Suprapubic skin (tissue), 4 donors: ENCODE results near the gene GRID1. TPM values are rescaled to one million over a fixed set of nuclear protein-coding genes. Genes with fewer than 3 reads are reported as not detected.
"Not testable (repeated sequence)": the region's sequence is repeated elsewhere in the genome, so short reads cannot be mapped to it uniquely, and the experiment has no call there.

ENCODE experiments used
- DNase-seq, 2 donors: peaks; one replicate each; pipeline ENCODE4 v3.0.0-alpha.2; 2019; ENCODE audit warnings: low spot score in 2 of 2
- H3K27ac ChIP-seq: fragments of 200-600 bp; sonication (generic); one replicate; pipeline ENCODE4 v1.5.1; 2019
- H3K27me3 ChIP-seq: fragments of 200-600 bp; sonication (generic); one replicate; pipeline ENCODE4 v1.5.1; 2019
- H3K36me3 ChIP-seq: fragments of 200-600 bp; sonication (generic); one replicate; pipeline ENCODE4 v1.5.1; 2019
- H3K4me1 ChIP-seq: fragments of 200-600 bp; sonication (generic); one replicate; pipeline ENCODE4 v1.5.1; 2019
- H3K4me3 ChIP-seq: fragments of 200-600 bp; sonication (generic); one replicate; pipeline ENCODE4 v1.5.1; 2019; ENCODE audit warnings: mild to moderate bottlenecking
- H3K9me3 ChIP-seq: fragments of 200-600 bp; sonication (generic); one replicate; pipeline ENCODE4 v1.5.1; 2019
- EP300 ChIP-seq: sonication (generic); formaldehyde crosslinking; IDR thresholded peaks from one replicate; pipeline ENCODE4 v1.6.1; 2017; ENCODE audit warnings: antibody characterized with exemption
- POLR2A ChIP-seq, 2 donors: fragments of 450-650 bp; IDR thresholded peaks; one replicate each; pipeline ENCODE4 v1.6.1; 2017; ENCODE audit warnings: antibody characterized with exemption in 2 of 2, mild to moderate bottlenecking in 2 of 2, moderate library complexity in 2 of 2
- POLR2AphosphoS5 ChIP-seq, 3 donors: sonication (generic); formaldehyde crosslinking; IDR thresholded peaks; one replicate each; pipeline ENCODE4 v1.6.1; 2017; ENCODE audit warnings: antibody characterized with exemption in 3 of 3
- WGBS: methylation state at CpG from one replicate; pipeline ENCODE4 v1.1.5; 2018; 5-methylcytosine and 5-hydroxymethylcytosine counted together
- total RNA-seq, 4 donors: library from RNA; depleted of rRNA; stranded (reverse); fragments of >200 nt; gene quantifications; one replicate each; pipeline ENCODE4 v1.1.0, GENCODE V29; 2016
- TF ChIP-seq, protein P1 (sequence below), 2 donors: fragments of 200-600 bp in 1 of 2; fragments of 450-650 bp in 1 of 2; sonication (generic) in 1 of 2; IDR thresholded peaks; one replicate each; pipeline ENCODE4 v1.5.1; 2016 to 2019; ENCODE audit warnings: antibody characterized with exemption in 2 of 2, mild to moderate bottlenecking in 1 of 2, moderate library complexity in 1 of 2

Gene GRID1
- total RNA-seq, 4 donors from 2014 or later: 1.8 to 3.1 (median 2.4) TPM

DNA sequence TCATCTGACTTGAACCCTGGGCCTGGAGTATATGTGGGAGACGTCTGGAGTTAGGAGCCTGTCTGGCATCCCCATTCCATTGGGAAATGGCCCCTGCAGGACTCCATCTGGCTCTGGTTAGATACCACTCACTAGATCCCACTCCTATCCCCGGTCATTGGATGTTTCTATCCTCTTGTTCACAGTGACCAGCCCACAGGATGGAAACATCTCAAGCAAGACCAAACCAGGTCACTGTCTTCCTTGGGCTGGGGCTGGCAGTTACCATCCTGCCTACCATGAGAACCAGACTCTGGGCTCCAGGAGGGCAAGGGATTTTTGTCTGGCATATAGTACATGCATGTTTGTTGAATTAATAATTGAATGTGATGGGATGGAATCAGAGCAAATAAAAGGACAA, 415.7 kb downstream of the GRID1 start:
- no peaks in the 10 kb centered on the region for H3K36me3 ChIP-seq
- H3K9me3 ChIP-seq: no peaks in the 10 kb centered on the region
- H3K4me1 ChIP-seq: no peaks in the 10 kb centered on the region
- TF ChIP-seq POLR2AphosphoS5 (IDR thresholded peaks at IDR 0.05): no peak
- TF ChIP-seq POLR2A (IDR thresholded peaks at IDR 0.05): no peak
- TF ChIP-seq, protein P1, sequence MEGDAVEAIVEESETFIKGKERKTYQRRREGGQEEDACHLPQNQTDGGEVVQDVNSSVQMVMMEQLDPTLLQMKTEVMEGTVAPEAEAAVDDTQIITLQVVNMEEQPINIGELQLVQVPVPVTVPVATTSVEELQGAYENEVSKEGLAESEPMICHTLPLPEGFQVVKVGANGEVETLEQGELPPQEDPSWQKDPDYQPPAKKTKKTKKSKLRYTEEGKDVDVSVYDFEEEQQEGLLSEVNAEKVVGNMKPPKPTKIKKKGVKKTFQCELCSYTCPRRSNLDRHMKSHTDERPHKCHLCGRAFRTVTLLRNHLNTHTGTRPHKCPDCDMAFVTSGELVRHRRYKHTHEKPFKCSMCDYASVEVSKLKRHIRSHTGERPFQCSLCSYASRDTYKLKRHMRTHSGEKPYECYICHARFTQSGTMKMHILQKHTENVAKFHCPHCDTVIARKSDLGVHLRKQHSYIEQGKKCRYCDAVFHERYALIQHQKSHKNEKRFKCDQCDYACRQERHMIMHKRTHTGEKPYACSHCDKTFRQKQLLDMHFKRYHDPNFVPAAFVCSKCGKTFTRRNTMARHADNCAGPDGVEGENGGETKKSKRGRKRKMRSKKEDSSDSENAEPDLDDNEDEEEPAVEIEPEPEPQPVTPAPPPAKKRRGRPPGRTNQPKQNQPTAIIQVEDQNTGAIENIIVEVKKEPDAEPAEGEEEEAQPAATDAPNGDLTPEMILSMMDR (IDR thresholded peaks at IDR 0.05): no peak
- TF ChIP-seq EP300: no peak
- H3K4me3 ChIP-seq: no peak overlapping the region
- H3K27ac ChIP-seq: no peak overlapping the region
- H3K27me3 ChIP-seq: no peaks in the 10 kb centered on the region
- no peak for DNase-seq
- WGBS: 56% methylated on average over 2 of the region's 2 CpGs

DNA sequence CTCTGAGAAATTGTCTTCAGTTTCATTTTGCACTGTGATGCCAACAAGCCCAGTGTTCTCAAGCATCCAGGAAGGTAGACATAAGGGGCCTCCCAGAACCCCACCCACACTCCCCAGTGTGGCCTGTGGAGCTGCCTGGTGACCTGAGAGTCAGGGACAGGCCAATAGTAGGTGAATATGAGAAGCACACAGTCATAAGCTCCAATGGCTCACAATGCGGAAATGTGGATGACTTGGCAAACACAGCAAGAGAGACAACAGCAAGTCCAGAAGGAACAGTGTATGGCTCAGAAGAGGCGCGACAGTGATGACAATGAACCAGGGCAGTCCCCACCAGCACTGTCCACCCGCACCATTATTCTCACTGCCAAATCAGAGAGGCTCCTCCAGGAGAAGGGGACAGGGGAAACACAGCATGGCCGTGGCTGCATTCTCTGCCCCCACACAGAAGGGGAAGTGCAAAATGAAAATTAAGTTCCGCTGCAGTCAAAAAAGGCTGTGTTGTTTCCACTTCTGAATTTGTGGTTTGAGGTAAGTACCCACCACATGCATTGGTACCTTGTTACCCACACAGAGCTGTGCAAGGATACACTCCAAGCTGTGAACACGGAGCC, 419.8 kb downstream of the GRID1 start:
- no peak for DNase-seq
- 81% methylated on average over 7 of the region's 7 CpGs for WGBS
- TF ChIP-seq POLR2AphosphoS5 (IDR thresholded peaks at IDR 0.05) (no peak), EP300 (no peak), POLR2A (IDR thresholded peaks at IDR 0.05) (no peak)
- TF ChIP-seq, protein P1 (IDR thresholded peaks at IDR 0.05): no peak

DNA sequence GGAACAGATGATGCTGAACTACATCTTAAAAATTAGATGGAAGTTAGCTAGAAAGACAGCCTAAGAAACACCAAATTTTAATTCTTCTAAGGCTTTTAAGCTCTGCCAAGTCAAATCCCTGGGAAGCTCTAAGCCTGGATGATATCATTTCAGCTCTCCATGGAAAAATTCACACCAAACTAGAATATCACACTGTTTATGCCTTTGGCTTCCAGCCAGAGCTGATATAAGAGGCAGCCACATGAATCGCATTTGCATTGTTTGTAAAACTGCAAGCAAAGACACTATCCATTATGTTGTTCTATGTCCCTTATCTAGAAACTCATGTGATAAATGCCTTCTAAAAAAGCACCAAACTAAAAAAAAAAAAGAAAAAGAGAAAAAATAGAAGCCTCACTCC, 430.4 kb downstream of the GRID1 start:
- no peak for DNase-seq
- Histone ChIP-seq H3K36me3 (no peaks in the 10 kb centered on the region), H3K27me3 (no peaks in the 10 kb centered on the region), H3K4me1 (no peaks in the 10 kb centered on the region), H3K27ac (no peak overlapping the region), H3K4me3 (no peak overlapping the region), H3K9me3 (no peaks in the 10 kb centered on the region)
- WGBS: 50% methylated on average over 1 of the region's 1 CpG
- no peak for TF ChIP-seq POLR2A (IDR thresholded peaks at IDR 0.05)

More for the DNA sequence above, 419.8 kb downstream of the GRID1 start:
- H3K9me3 ChIP-seq: no peaks in the 10 kb centered on the region
- H3K36me3 ChIP-seq: no peaks in the 10 kb centered on the region
- H3K4me3 ChIP-seq: no peak overlapping the region
- no peaks in the 10 kb centered on the region for H3K27me3 ChIP-seq
- no peak overlapping the region for H3K27ac ChIP-seq
- H3K4me1 ChIP-seq: no peaks in the 10 kb centered on the region

DNA sequence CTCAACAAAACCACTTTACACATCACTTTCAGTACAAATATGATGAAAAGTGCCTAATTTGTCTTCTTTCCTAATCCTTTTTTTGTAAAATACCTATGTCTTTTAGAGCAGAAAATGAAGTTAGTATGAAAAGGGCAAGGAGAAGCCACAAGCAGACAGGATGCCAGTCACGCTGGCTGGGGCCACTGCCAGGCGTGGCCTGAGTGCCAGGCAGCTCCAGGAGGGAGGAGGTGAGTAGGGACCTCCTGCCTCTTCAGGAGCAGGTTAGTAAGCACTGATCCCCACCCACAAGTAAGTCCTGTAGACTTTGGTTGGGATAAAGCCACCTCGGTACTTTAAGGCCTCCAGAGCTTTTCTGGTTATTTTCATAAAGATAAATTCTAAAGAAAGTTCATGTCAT, 432.0 kb downstream of the GRID1 start:
- H3K27me3 ChIP-seq: no peaks in the 10 kb centered on the region
- no peak overlapping the region for H3K4me3 ChIP-seq
- H3K4me1 ChIP-seq: no peaks in the 10 kb centered on the region
- no peak for TF ChIP-seq EP300
- TF ChIP-seq POLR2A (IDR thresholded peaks at IDR 0.05): no peak
- no peak for TF ChIP-seq POLR2AphosphoS5 (IDR thresholded peaks at IDR 0.05)
- TF ChIP-seq, protein P1 (IDR thresholded peaks at IDR 0.05): no peak
- no peak for DNase-seq
- WGBS: 66% methylated on average over 3 of the region's 3 CpGs
- no peaks in the 10 kb centered on the region for H3K36me3 ChIP-seq
- H3K9me3 ChIP-seq: no peaks in the 10 kb centered on the region
- H3K27ac ChIP-seq: no peak overlapping the region

DNA sequence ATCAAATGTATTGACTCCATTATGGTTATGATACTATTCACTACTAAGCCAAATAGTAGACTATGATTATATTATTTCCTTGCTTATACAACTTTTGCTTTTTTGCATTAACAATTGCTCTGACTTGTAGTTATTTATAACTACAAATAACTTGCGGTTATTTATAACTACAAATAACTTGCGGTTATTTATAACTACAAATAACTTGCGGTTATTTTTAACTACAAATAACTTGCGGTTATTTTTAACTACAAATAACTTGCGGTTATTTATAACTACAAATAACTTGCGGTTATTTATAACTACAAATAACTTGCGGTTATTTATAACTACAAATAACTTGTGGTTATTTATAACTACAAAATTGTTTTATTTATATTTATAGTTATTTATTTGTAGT, 436.6 kb downstream of the GRID1 start:
- H3K27ac ChIP-seq, H3K4me3 ChIP-seq, DNase-seq, H3K4me1 ChIP-seq, H3K9me3 ChIP-seq, H3K36me3 ChIP-seq, H3K27me3 ChIP-seq: not testable (repeated sequence)
- 82% methylated on average over 7 of the region's 7 CpGs for WGBS

DNA sequence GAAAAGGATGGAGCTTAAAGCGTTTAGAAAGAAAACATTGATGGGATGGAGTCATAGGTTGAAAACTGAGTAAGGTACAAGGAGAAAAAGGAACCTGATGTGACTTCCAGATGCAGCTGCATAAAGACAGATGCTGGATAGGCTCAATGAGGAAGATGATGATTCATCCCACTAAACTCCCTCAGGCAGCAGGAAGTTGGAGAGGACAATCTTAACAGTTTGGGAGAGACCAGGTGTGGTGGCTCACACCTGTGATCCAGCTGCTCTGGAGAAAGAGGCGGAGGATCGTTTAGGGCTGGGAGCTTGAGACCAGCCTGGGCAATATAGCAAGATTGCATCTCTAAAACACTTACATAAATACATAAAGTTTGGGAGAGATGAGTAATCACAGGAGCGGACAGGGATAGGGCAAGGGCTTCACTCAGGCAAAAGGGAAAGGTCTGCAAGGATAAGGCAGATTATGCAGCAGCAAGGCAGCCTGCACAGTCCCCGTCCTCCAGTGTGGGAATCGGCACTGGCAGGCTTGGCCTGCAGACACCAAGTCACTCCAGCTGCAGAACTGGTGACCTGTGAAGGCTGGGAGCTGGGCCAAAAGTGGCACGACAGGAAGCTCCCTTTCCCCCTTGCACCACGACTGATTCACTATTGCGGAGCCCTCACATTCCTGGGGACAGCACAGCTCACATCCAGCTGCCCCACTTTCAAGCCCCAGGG, 438.5 kb downstream of the GRID1 start:
- Histone ChIP-seq H3K9me3 (no peaks in the 10 kb centered on the region), H3K27me3 (no peaks in the 10 kb centered on the region), H3K36me3 (no peaks in the 10 kb centered on the region), H3K4me3 (no peak overlapping the region), H3K27ac (no peak overlapping the region), H3K4me1 (no peaks in the 10 kb centered on the region)
- TF ChIP-seq EP300 (no peak), POLR2AphosphoS5 (IDR thresholded peaks at IDR 0.05) (no peak), POLR2A (IDR thresholded peaks at IDR 0.05) (no peak)
- TF ChIP-seq, protein P1 (IDR thresholded peaks at IDR 0.05): no peak
- WGBS: 48% methylated on average over 9 of the region's 9 CpGs
- peak in 1 of 2 donors; percentile 43 for DNase-seq
